GM19099 (cell line): Measurements from ENCODE around the gene TMEM255B.

Source experiments
- POLR2A ChIP-seq: IDR thresholded peaks from 3 replicates; pipeline ENCODE4 v1.6.1; 2011; ENCODE audit warnings: low read depth; ENCODE audit not compliant: insufficient read length; ENCODE audit errors: extremely low read depth

The TMEM255B gene

DNA sequence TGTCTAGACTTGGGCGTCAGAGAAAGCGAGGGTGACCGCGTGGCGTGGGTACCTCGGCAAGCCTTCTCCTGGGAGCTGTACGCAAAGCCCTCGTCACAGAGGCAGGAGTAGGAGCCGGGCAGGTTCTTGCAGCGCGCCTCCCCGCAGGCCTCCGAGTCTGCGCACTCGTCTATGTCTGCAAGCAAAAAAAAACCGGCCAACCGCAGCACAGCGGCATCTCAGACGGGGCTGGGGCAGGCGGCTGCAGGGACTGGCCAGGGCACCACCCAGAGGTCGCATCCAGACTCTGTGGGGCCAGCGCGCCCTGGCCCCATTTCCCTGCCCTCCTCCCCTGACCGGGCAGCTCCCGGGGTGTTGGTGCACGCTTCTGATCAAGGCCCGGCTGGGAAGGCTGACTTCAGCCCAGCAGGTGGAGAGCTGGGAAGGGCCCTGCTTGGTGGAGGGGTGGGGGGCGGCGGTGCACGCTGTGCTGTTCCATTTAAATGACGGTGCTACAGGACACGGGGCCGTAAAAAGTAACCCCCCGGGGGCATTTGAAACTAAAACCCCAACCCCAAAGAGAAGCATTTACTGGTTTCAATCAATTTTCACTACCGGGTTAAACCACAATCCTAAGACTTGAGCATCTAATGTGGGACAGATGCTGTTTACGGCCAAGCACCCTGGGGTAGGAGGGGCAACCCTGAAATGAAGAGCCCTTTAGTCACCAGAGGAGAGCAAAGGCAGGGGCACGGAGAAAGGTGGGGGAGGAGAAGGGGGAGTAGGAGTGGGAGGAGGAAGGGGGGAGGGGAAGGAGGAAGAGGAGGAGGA lies 76.6 kb downstream of the TMEM255B start:
- TF ChIP-seq POLR2A = no peak

DNA sequence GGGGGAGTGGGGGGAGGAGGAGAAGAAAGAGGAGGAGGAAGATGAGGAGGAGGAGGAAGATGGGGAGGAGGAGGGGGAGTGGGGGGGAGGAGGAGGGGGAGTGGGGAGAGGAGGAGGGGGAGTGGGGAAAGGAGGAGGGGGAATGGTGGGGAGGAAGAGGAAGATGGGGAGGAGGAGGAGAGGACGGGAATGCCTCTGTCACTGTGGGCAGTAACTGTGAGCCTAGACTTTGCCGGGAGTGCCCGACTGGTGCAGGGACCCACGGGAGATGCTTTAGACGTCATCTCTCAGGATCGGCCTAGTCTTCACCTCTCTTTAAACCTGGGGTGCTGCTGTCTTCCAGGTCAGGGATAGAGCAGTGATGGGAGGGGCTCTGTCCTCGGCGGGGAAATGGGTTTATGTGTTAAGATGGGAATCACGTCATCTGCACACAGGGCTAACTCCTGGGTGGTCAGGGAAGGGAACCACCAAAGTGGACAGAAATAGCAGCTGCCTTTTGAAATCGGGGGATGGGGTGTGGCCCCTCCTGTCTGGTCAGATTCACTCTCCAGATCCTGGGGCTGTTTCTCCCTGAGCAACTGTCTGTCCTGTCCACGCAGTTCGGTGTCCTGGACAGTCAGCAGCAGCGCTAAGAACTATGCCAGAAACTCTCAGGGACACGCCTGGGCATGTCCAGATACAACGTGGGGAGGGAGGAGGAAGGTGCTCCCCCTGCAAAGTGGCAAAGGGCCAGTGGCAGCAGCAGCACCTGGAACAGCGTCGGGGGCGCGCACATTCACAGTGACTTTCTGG lies 77.9 kb downstream of the TMEM255B start:
- TF ChIP-seq POLR2A = no peak

DNA sequence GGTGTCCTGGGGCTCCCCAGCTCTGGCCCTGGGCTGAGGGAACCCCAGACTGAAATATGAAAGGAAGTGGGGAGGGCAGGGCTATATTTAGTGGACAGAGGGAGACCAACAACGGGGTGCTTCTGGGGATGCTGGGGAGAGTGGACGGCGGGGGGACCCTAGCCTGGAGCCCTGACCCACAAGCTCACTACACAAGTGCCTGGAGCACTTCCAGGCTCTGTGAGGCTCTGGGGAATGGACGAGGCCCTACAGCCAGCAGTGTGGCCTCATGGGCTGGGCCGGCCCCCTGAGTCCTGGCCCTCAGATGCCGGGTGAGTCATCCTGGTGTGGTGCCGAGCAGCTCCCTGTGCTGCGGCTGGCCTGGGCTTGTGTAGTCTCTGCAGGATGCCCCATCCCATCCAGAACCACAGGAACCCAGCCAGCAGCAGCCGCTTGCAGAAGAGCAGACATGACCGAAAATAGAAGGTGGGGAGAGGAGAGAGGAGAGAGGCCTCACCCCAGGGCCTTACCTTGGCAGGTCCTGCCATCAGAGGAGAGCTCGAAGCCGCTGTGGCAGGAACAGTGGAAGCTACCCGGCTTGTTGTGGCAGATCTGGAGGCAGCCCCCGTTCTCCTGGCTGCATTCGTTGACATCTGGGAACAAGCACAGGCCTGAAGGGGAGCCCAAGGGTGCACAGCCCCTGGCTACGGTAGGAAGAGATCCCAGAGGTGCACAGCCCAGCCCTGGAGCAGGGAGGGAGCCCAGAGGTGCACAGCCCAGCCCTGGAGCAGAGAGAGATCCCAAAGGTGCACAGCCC lies 78.7 kb downstream of the TMEM255B start:
- no peak for TF ChIP-seq POLR2A

DNA sequence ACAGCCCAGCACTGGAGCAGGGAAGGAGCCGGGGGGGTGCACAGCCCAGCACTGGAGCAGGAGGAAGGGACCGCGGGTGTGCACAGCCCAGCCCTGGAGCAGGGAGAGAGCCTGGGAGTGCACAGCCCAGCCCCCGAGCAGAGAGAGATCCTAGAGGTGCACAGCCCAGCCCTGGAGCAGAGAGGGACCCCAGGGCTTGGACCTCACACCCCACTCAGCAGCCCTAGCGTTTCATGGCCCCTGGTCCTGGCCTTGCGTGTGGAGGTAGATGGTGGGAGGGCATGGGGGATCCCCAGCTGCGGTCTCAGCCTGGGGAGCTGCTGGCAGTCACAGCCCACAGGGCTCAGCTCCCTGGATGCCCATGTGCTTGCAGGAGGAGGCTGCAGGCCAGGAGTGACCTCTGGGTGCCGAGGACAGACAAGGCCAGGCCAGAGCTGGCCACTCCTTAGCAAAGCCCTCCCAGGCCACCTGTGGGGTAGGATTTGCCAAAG lies 79.7 kb downstream of the TMEM255B start:
- no peak for TF ChIP-seq POLR2A

DNA sequence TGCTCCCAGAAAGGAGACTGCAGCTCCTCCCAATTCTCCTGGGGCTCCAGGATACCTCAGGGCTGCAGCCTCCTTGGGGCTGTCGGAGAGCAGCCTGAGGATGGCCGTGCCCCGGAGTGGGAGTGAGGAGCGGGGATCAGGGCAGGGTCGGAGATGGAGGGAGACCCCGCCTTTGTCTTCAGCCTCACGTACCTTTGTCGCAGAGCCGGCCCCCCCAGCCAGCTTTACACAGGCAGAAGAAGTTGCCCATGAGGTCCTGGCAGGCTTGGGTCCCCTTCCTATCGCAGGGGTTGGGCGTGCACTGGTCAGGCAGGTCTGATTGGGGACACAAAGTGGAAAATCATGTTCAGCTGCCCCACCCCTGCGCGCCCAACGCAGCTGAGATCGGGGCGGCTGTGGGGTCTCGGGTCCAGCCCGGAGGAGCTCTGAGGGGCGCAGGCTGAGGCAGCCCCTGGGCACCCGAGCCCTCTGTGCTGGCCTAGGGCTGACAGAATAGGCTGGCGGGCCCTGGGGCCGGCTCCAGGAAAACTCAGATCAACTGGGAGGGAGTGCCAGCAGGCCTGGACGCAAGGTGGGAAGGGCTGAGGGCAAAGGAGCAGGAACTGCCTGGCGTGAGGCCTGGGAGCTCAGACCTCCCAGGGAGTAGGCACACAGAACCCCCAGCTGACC lies 80.6 kb downstream of the TMEM255B start:
- no peak for TF ChIP-seq POLR2A

DNA sequence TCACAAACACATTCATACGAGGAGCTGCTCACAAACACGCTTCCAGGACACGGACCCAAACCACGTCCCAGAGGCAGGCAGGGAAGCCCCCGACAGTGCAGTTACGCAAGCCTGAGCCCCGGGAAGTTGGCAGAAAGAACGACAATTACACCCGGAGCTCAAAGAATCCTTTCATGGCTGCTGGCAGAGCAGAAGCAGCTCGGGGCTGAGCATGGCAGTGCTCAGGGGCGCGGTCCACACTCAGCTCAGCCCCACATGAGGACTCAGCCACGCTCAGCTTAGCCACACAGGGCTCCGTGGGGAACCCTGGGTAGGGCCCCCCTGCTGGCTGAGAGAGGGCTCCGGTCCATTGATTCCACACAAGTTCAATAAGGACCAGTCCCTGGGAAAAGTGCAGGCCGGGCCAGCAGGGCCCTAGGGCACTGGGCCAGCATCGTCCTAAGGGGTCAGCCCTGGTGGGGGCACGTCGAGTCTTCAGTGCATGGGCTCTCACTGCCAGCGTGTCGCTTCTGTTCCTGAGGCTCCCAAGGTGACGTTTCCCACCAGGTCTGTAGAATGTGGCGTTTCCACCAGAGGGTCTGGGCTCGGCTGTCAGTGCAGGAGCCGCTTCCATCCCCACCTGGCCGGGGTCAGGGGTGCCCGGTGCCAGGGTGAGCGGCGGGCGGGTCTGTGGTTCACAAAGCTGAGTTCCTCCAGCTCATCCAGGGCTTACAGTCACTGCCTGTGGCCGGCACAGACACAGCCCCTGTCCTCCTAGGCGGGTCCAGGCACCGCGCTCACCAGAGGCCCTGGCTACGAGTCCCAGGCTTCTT lies 81.7 kb downstream of the TMEM255B start:
- no peak for TF ChIP-seq POLR2A

DNA sequence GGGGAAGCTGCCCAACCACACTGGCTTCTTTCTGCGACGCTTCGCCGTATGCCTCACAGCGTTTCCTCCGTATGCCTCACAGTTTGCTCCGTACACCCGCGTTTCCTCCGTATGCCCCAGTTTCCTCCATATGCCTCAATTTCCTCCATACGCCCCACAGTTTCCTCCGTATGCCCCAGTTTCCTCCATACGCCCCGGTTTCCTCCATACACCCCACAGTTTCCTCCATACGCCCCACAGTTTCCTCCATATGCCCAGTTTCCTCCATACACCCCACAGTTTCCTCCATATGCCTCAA lies 82.3 kb downstream of the TMEM255B start:
- TF ChIP-seq POLR2A = no peak

DNA sequence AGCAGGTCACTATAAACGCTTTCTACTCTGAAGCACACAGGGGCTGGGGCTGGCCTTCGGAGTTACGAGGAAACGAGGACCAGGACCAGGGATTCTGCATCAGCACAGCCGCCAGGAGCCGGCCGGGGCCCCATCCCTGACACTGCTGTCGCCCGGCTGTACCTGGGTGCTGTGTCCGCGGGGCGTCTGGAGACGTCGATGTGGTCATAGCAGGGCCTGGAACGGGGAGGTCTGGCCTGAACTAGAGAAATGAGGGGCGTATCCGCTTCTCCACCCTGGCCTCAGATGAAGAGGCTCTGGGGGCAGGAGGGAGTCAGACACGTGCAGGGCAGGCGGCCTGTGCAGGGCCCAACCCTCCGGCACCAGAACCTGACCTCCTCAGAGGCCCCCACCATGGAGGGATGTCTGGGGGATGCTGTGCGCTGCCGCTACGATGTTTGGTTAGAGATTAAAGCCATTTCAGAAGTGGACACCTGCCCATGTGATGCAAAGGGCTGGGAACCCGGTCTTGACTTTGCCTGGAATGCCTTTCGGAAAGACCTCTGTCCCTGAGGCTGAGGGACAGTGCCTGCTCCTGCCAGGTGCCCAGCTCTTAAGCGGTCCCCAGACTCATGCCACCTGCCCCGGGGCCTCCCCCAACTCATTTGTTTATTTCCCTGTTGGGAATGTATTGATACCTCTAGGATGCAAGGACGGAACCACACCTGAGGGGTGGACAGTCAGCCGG lies 83.5 kb downstream of the TMEM255B start:
- no peak for TF ChIP-seq POLR2A

DNA sequence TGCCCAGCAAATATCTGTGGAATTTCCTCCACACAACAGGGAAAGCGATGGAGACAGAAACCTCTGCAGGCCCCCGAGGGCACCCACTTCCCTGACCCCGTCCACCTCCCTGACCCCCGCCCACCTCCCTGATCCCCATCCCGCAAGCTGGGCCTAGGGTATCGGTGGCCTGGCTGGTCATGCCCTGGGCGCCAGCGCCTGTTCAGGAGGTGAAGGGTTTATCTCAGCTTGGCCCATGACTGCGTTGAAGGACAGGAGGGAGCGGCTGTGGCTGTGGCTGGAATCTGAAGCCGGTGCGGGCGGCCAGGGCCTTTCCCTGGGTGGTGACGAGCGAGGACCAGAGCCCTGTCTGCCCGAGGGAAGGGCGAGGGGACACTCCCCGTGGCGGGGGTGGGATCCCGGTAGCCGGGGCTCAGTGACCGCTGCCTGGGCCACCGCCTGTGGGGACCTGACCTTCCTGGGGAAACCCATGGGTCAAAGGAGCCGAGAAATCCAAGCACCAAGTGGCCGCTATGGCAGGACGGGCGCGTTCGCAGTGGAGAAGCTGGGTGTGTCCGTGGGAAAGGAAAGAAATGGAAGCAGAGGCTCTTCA lies 84.1 kb downstream of the TMEM255B start:
- no peak for TF ChIP-seq POLR2A

DNA sequence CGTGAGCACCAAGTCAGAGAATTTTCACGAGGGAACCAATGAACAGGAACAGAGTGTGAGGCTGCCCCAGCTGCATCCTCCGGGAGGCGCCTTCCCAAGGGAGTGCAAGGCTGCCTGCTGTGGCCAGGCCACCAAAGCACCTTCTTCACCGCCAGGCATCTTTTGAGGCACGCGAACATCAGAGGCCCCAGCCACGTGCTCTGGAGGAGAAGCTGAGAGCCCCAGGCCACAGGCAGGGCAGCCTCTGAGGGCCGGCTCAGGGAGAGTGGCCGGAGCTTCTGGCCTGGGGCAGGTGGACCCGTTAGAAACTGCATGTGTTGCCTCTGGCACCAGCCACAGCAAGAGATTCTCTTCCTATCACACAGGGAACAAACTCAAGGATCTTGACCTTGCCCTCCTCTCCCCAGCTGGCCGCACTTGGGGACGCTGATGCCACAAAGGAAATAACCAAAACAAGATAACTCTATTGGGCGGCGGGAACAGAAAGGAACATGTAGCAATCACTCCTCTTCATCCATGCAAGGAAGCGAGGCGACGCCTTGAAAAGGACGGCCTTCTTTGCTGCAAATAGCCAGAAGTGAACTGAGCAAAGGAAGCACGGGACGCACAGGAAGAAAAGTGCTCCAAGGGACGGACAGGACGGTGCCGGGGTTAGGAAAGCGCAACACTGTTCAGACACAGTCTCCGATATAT lies 85.0 kb downstream of the TMEM255B start:
- no peak for TF ChIP-seq POLR2A

DNA sequence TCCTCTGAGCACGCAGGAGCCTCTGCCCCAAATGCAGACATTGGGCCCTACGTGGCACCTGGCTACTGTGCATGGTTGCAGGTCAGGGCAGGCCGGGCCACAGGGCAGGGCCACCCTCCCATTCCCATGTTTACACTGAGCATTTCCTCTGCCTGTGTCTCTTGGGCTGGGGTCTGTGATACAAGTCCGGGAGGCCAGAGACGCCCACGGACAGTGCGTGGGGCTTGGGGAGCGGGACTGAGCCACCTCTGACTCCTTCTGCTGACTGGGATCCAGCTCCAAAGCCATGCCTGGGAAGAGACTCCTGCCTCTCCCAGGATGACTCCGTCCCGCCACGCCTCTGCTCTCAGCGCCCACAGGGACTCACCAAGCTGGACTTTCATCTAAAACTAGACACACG lies 86.0 kb downstream of the TMEM255B start:
- no peak for TF ChIP-seq POLR2A
